Astrocyte (in vitro differentiated cells and primary cell): ENCODE data around the gene CLNK. TPM values are rescaled to one million over a fixed set of nuclear protein-coding genes. Genes with fewer than 3 reads are reported as not detected.

Source experiments
- DNase-seq: peaks from one replicate; pipeline ENCODE4 v3.0.0-alpha.2; 2010; ENCODE audit warnings: low read depth
- FAIRE-seq: peaks from 2 replicates; lab custom pipeline; 2011; peaks lifted over from hg19 to GRCh38; lab: Jason Lieb, UNC
- H2AFZ ChIP-seq: 2 replicates; pipeline ENCODE4 v1.6.0; 2012; ENCODE audit warnings: low read depth, low read length, inconsistent platforms
- H3K27ac ChIP-seq: 2 replicates; pipeline ENCODE4 v1.5.1; 2011; ENCODE audit warnings: low read depth, low read length, inconsistent platforms
- H3K27me3 ChIP-seq: 2 replicates; pipeline ENCODE4 v1.6.0; 2011; ENCODE audit warnings: low read length, inconsistent platforms; ENCODE audit not compliant: insufficient read depth
- H3K36me3 ChIP-seq: 2 replicates; pipeline ENCODE4 v1.5.1; 2011; ENCODE audit warnings: low read length, inconsistent platforms; ENCODE audit not compliant: insufficient read depth
- H3K4me1 ChIP-seq: 2 replicates; pipeline ENCODE4 v1.5.1; 2011; ENCODE audit warnings: low read length, inconsistent platforms; ENCODE audit not compliant: insufficient read depth
- H3K4me2 ChIP-seq: 2 replicates; pipeline ENCODE4 v1.6.0; 2012; ENCODE audit warnings: low read length, inconsistent platforms
- H3K4me3 ChIP-seq: 2 replicates; pipeline ENCODE4 v1.5.1; 2011; ENCODE audit warnings: low read depth, mild to moderate bottlenecking, low read length, inconsistent platforms; ENCODE audit not compliant: insufficient read depth
- H3K79me2 ChIP-seq: 2 replicates; pipeline ENCODE4 v1.6.0; 2012; ENCODE audit warnings: mild to moderate bottlenecking, low read length, inconsistent platforms; ENCODE audit not compliant: insufficient read depth
- H3K9ac ChIP-seq: 2 replicates; pipeline ENCODE4 v1.6.0; 2012; ENCODE audit warnings: mild to moderate bottlenecking, low read length, inconsistent platforms
- H3K9me3 ChIP-seq: 2 replicates; pipeline ENCODE4 v1.5.1; 2012; ENCODE audit warnings: low read depth, mild to moderate bottlenecking, low read length, inconsistent platforms; ENCODE audit not compliant: insufficient read depth
- H4K20me1 ChIP-seq: 2 replicates; pipeline ENCODE4 v1.6.0; 2012; ENCODE audit warnings: low read length, inconsistent platforms; ENCODE audit not compliant: insufficient read depth
- H3K27ac Mint-ChIP-seq: one replicate; pipeline ENCODE4 v1.8.0; 2021; ENCODE audit warnings: mild to moderate bottlenecking, mixed read lengths; ENCODE audit not compliant: unreplicated experiment
- H3K27me3 Mint-ChIP-seq: one replicate; pipeline ENCODE4 v1.8.0; 2021; ENCODE audit warnings: low read depth, mixed read lengths; ENCODE audit not compliant: unreplicated experiment
- H3K36me3 Mint-ChIP-seq: one replicate; pipeline ENCODE4 v1.8.0; 2021; ENCODE audit warnings: low read depth, mixed read lengths; ENCODE audit not compliant: unreplicated experiment
- H3K4me1 Mint-ChIP-seq: one replicate; pipeline ENCODE4 v1.8.0; 2021; ENCODE audit warnings: low read depth, mixed read lengths; ENCODE audit not compliant: unreplicated experiment
- H3K4me3 Mint-ChIP-seq: one replicate; pipeline ENCODE4 v1.8.0; 2021; ENCODE audit warnings: mild to moderate bottlenecking, moderate library complexity, mixed read lengths; ENCODE audit not compliant: unreplicated experiment
- H3K9me3 Mint-ChIP-seq: one replicate; pipeline ENCODE4 v1.8.0; 2021; ENCODE audit warnings: mild to moderate bottlenecking, mixed read lengths; ENCODE audit not compliant: unreplicated experiment
- CTCF ChIP-seq: IDR thresholded peaks from 2 replicates; pipeline ENCODE4 v1.5.1; 2011; ENCODE audit warnings: low read depth, mild to moderate bottlenecking, inconsistent platforms, low read length, moderate library complexity; ENCODE audit not compliant: insufficient read depth
- EZH2 ChIP-seq: IDR thresholded peaks from 2 replicates; pipeline ENCODE4 v1.6.1; 2012; ENCODE audit warnings: mild to moderate bottlenecking, low read length, inconsistent platforms; ENCODE audit not compliant: insufficient read depth
- total RNA-seq: library from RNA; stranded (reverse); gene quantifications from 2 replicates; pipeline ENCODE4 v1.2.1, GENCODE V29; 2021

The CLNK gene
- total RNA-seq, 1 donor from 2014 or later, result not detected

- Histone ChIP-seq H3K4me2 (no peak overlapping the region), H3K36me3 (no peaks in the 10 kb centered on the region), H3K9ac (no peak overlapping the region), H3K79me2 (no peaks in the 10 kb centered on the region), H3K4me3 (no peak overlapping the region), H3K27ac (no peak overlapping the region), H3K27me3 (no peaks in the 10 kb centered on the region), H4K20me1 (no peaks in the 10 kb centered on the region), H2AFZ (no peak overlapping the region), H3K9me3 (peaks cover 3% of the 10 kb centered on the region), H3K4me1 (no peaks in the 10 kb centered on the region)
- H3K36me3 Mint-ChIP-seq, result no peaks in the 10 kb centered on the region
- FAIRE-seq (no peak), DNase-seq (no peak)
- peaks cover 9% of the 10 kb centered on the region for H3K4me1 Mint-ChIP-seq
- H3K9me3 Mint-ChIP-seq, result no peaks in the 10 kb centered on the region
- TF ChIP-seq EZH2 (no peak), CTCF (no peak)
- H3K27me3 Mint-ChIP-seq, result peaks cover 14% of the 10 kb centered on the region
- no peak overlapping the region for H3K27ac Mint-ChIP-seq
- no peak overlapping the region for H3K4me3 Mint-ChIP-seq
Observed at GRCh38 chr4:10500776-10501175, 183.8 kb downstream of the CLNK start.

- Mint-ChIP-seq H3K9me3 (no peaks in the 10 kb centered on the region), H3K36me3 (no peaks in the 10 kb centered on the region), H3K4me1 (peaks cover 9% of the 10 kb centered on the region), H3K27ac (no peak overlapping the region), H3K4me3 (no peak overlapping the region), H3K27me3 (peaks cover 5% of the 10 kb centered on the region)
- Histone ChIP-seq H3K79me2 (no peaks in the 10 kb centered on the region), H3K9me3 (peaks cover 3% of the 10 kb centered on the region), H2AFZ (no peak overlapping the region), H3K36me3 (no peaks in the 10 kb centered on the region), H3K9ac (no peak overlapping the region), H3K4me1 (no peaks in the 10 kb centered on the region), H3K4me2 (no peak overlapping the region), H3K27ac (no peak overlapping the region), H4K20me1 (no peaks in the 10 kb centered on the region), H3K27me3 (no peaks in the 10 kb centered on the region), H3K4me3 (no peak overlapping the region)
- FAIRE-seq (no peak), DNase-seq (no peak)
- TF ChIP-seq EZH2, result no peak
- no peak for TF ChIP-seq CTCF
Observed at GRCh38 chr4:10496200-10496599, 188.4 kb downstream of the CLNK start.

- H3K9me3 ChIP-seq, result peaks cover 3% of the 10 kb centered on the region
- Mint-ChIP-seq H3K36me3 (no peaks in the 10 kb centered on the region), H3K27ac (no peak overlapping the region), H3K4me3 (no peak overlapping the region), H3K27me3 (peaks cover 5% of the 10 kb centered on the region), H3K4me1 (peaks cover 6% of the 10 kb centered on the region), H3K9me3 (no peaks in the 10 kb centered on the region)
- DNase-seq, result no peak
- H3K27ac ChIP-seq, result no peak overlapping the region
- H2AFZ ChIP-seq, result no peak overlapping the region
- FAIRE-seq, result no peak
- H3K4me2 ChIP-seq, result no peak overlapping the region
- H3K9ac ChIP-seq, result no peak overlapping the region
- no peak overlapping the region for H3K4me3 ChIP-seq
- no peaks in the 10 kb centered on the region for H3K36me3 ChIP-seq
- TF ChIP-seq EZH2, result no peak
- no peaks in the 10 kb centered on the region for H3K4me1 ChIP-seq
- H3K79me2 ChIP-seq, result no peaks in the 10 kb centered on the region
- no peaks in the 10 kb centered on the region for H4K20me1 ChIP-seq
- H3K27me3 ChIP-seq, result no peaks in the 10 kb centered on the region
Observed at GRCh38 chr4:10495651-10496050, 188.9 kb downstream of the CLNK start.
